AG04449 (cell line): ENCODE data around the gene TBCA.

Experiments used
- CTCF ChIA-PET: fragments of 350-600 bp; formaldehyde crosslinking; extraction: SDS; loops from one replicate; lab custom pipeline; 2021; ENCODE audit warnings: antibody characterized with exemption; lab: Yijun Ruan, JAX
- POLR2A ChIA-PET: fragments of 400-600, 350-600 bp; formaldehyde crosslinking; extraction: SDS; loops from one replicate; lab custom pipeline; 2020; ENCODE audit warnings: antibody characterized with exemption, inconsistent platforms; lab: Yijun Ruan, JAX
- DNase-seq: peaks from one replicate; pipeline ENCODE4 v3.0.0-alpha.2; 2010; ENCODE audit warnings: low read depth, low spot score
- H3K4me3 ChIP-seq: 2 replicates; pipeline ENCODE4 v1.5.1; 2011; ENCODE audit warnings: low read depth, mild to moderate bottlenecking, control low read depth, low read length
- TF ChIP-seq, protein P1 (sequence below): IDR thresholded peaks from one replicate; pipeline ENCODE4 v1.5.1; 2011; ENCODE audit warnings: mild to moderate bottlenecking, moderate library complexity, low read length, control low read depth, inconsistent platforms; ENCODE audit not compliant: insufficient read depth; ENCODE audit errors: missing control alignments

Gene TBCA

DNA sequence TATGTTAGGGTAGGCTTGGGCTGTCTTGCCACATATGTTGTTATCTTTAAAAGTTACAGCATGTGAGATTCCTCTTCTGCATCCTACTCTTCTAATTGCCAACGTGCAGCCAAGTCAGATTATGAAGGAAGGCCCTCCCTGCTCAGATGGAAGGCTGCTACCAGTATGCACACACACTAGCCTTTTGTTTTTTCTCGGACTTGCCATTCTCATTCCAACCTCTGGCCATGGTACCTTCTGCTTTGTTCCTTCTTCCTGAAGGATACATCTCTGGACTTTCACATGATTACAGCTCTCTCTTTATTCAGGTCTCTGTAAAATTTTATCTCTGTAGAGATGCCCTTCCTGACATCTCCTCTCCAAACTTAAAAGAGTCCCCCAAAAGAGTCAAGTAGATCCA, 124.8 kb downstream of the TBCA start:
- POLR2A ChIA-PET = no interaction called here

GRCh38 chr5:77650686-77651085, 125.5 kb downstream of the TBCA start:
- ChIA-PET CTCF (no interaction called here), POLR2A (no interaction called here)
- TF ChIP-seq, protein P1, sequence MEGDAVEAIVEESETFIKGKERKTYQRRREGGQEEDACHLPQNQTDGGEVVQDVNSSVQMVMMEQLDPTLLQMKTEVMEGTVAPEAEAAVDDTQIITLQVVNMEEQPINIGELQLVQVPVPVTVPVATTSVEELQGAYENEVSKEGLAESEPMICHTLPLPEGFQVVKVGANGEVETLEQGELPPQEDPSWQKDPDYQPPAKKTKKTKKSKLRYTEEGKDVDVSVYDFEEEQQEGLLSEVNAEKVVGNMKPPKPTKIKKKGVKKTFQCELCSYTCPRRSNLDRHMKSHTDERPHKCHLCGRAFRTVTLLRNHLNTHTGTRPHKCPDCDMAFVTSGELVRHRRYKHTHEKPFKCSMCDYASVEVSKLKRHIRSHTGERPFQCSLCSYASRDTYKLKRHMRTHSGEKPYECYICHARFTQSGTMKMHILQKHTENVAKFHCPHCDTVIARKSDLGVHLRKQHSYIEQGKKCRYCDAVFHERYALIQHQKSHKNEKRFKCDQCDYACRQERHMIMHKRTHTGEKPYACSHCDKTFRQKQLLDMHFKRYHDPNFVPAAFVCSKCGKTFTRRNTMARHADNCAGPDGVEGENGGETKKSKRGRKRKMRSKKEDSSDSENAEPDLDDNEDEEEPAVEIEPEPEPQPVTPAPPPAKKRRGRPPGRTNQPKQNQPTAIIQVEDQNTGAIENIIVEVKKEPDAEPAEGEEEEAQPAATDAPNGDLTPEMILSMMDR = no peak
- H3K4me3 ChIP-seq = no peak overlapping the region
- no peak for DNase-seq

More for the DNA sequence above, 124.8 kb downstream of the TBCA start:
- no peak overlapping the region for H3K4me3 ChIP-seq
- CTCF ChIA-PET = no interaction called here
- TF ChIP-seq, protein P1 = no peak
- no peak for DNase-seq

DNA sequence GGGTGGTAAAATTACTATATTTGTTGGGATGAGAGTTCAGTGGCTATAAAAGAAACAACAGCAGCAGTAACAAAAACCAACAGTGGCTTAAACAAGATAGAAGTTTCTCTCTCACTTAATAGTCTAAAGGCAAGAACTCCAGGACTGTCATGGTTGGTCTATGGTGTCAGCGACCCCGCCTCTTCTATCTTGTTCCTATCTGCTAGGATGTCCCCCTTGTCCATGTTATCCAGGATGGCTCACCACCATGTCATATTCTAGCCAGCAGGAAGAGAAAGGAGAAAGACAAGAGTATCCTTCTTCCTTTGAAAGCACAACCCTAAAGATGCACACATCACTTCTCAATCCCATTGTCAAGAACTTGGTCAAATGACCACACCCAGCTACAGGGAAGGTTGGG, 126.4 kb downstream of the TBCA start:
- CTCF ChIA-PET = no interaction called here
- POLR2A ChIA-PET = no interaction called here
- H3K4me3 ChIP-seq = no peak overlapping the region
- DNase-seq = no peak
- TF ChIP-seq, protein P1 = no peak

DNA sequence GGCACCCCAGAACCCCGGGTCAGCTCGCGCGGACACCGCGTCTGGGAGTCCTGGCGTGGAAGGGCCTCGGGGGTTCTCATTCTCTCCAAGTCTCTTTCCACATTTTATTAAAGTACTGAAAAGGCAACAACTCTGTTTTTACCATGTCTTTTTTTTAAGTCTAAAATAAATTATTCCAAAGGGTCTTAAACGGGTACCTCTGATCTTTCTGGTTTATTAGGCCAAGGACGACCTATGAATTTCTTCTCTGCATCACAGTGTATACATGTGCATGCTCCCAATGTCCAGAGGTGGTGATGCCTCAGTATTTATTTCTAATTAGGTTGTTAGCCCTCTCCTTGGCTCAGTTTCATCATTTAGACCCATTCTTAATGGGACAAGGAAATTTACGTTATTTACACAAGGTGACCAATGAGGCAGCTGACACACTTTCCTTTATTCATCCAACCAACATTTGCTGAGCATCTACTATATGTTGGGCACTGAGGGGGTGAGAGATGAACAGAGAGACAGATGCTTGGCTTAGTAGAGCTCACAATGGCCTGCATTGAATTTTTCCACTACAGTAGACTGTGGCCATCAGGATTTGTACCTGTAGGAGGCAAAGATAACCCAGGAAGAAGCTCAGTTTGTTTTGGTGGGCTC, 130.0 kb downstream of the TBCA start:
- no peak overlapping the region for H3K4me3 ChIP-seq
- ChIA-PET POLR2A (no interaction called here), CTCF (interaction anchor here (1.2 to 1.5 kb wide), 4 partner anchors 7 to 28 kb away, joined by 3 to 7 read pairs (median 4); partner anchors contain the start of gene OTP)
- TF ChIP-seq, protein P1 = no peak
- DNase-seq = no peak

- no peak overlapping the region for H3K4me3 ChIP-seq
- ChIA-PET CTCF (interaction anchor here (1.4 kb wide), 1 partner anchor 28 kb away, joined by 4 read pairs; no protein-coding TSS in a partner anchor), POLR2A (no interaction called here)
- DNase-seq = no peak
- TF ChIP-seq, protein P1 = peak; percentile 2
Observed at GRCh38 chr5:77645158-77645994, 130.8 kb downstream of the TBCA start.
